ENCODE results near the gene RNASE7. TPM values are rescaled to one million over a fixed set of nuclear protein-coding genes. Genes with fewer than 3 reads are reported as not detected.

RNASE7 gene
- total and polyA plus RNA-seq, 2 donors from 2014 or later = not detected

GRCh38 chr14:21026988-21027315 lies 15.2 kb upstream of the RNASE7 start:
- H3K9ac ChIP-seq (ENCODE audit: low read length in 3 of 3) = no peak overlapping the region
- DNase-seq = no peak
- TF ChIP-seq CTCF (IDR thresholded peaks at IDR 0.05; ENCODE audit: borderline replicate concordance, extremely low read depth, insufficient read depth) = no peak

GRCh38 chr14:21029917-21030316 lies 12.2 kb upstream of the RNASE7 start, which contains the start of gene TPPP2:
TPPP2 (plus strand) TSS chr14:21030217; CDS start chr14:21030582, 365 bp downstream.
- TF ChIP-seq CTCF (IDR thresholded peaks at IDR 0.05; ENCODE audit: borderline replicate concordance, extremely low read depth, insufficient read depth) = no peak
- Histone ChIP-seq H3K4me3 (ENCODE audit: low read length in 3 of 3) (no peak within 1 kb of the TSS), H3K27ac (ENCODE audit: low read depth in 2 of 2, low read length in 2 of 2) (no peak within 1 kb of the TSS), H3K4me1 (ENCODE audit: control insufficient read depth in 2 of 3, insufficient read depth in 2 of 3, low read depth in 1 of 3, low read length in 3 of 3) (peaks cover 0 to 4% (median 0%) of the 10 kb centered on the region in 3 donors), H3K27me3 (ENCODE audit: control insufficient read depth, insufficient read depth, low read length) (no peaks in the 10 kb centered on the region), H3K9ac (ENCODE audit: low read length in 3 of 3) (no peak within 1 kb of the TSS), H3K36me3 (ENCODE audit: control insufficient read depth in 2 of 3, insufficient read depth in 3 of 3, low read length in 3 of 3) (no peaks in the 10 kb centered on the region), H3K9me3 (ENCODE audit: control insufficient read depth in 2 of 3, insufficient read depth in 1 of 3, low read length in 3 of 3) (no peaks in the 10 kb centered on the region)
- no peak for FAIRE-seq
- DNase-seq = no peak
- intact Hi-C loops (cut with DNase I) = no loop called here

More at GRCh38 chr14:21026988-21027315, 15.2 kb upstream of the RNASE7 start:
- intact Hi-C loops (cut with DNase I) = no loop called here
- no peak for FAIRE-seq
- Histone ChIP-seq H3K27ac (ENCODE audit: low read depth in 2 of 2, low read length in 2 of 2) (no peak overlapping the region), H3K27me3 (ENCODE audit: control insufficient read depth, insufficient read depth, low read length) (no peaks in the 10 kb centered on the region), H3K4me3 (ENCODE audit: low read length in 3 of 3) (no peak overlapping the region), H3K9me3 (ENCODE audit: control insufficient read depth in 2 of 3, insufficient read depth in 1 of 3, low read length in 3 of 3) (no peaks in the 10 kb centered on the region), H3K4me1 (ENCODE audit: control insufficient read depth in 2 of 3, insufficient read depth in 2 of 3, low read depth in 1 of 3, low read length in 3 of 3) (peaks cover 0 to 8% (median 5%) of the 10 kb centered on the region in 3 donors), H3K36me3 (ENCODE audit: control insufficient read depth in 2 of 3, insufficient read depth in 3 of 3, low read length in 3 of 3) (no peaks in the 10 kb centered on the region)

GRCh38 chr14:21030531-21030930 lies 11.6 kb upstream of the RNASE7 start:
- Histone ChIP-seq H3K27me3 (ENCODE audit: control insufficient read depth, insufficient read depth, low read length) (no peaks in the 10 kb centered on the region), H3K27ac (ENCODE audit: low read depth in 2 of 2, low read length in 2 of 2) (no peak overlapping the region), H3K4me3 (ENCODE audit: low read length in 3 of 3) (no peak overlapping the region), H3K36me3 (ENCODE audit: control insufficient read depth in 2 of 3, insufficient read depth in 3 of 3, low read length in 3 of 3) (no peaks in the 10 kb centered on the region), H3K9ac (ENCODE audit: low read length in 3 of 3) (no peak overlapping the region), H3K4me1 (ENCODE audit: control insufficient read depth in 2 of 3, insufficient read depth in 2 of 3, low read depth in 1 of 3, low read length in 3 of 3) (peaks cover 0 to 4% (median 0%) of the 10 kb centered on the region in 3 donors), H3K9me3 (ENCODE audit: control insufficient read depth in 2 of 3, insufficient read depth in 1 of 3, low read length in 3 of 3) (no peaks in the 10 kb centered on the region)
- FAIRE-seq = no peak
- no peak for TF ChIP-seq CTCF (IDR thresholded peaks at IDR 0.05; ENCODE audit: borderline replicate concordance, extremely low read depth, insufficient read depth)
- DNase-seq = no peak
- intact Hi-C loops (cut with DNase I) = no loop called here
